IMR-90 (cell line): ENCODE results near the gene CCR5. TPM values are rescaled to one million over a fixed set of nuclear protein-coding genes. Genes with fewer than 3 reads are reported as not detected.

ENCODE experiments used
- ATAC-seq: fragments of 200-7000 bp; cut with Tn5 transposase; 2 replicates; pipeline ENCODE4 v1.9.1; 2020; ENCODE audit warnings: low read depth, mild to moderate bottlenecking, moderate library complexity
- BruUV-seq: library from RNA; stranded (reverse); fragments of 400-500 nt; replicated peaks from 2 replicates; lab custom pipeline; 2021; lab: Mats Ljungman, UMichigan
- CTCF ChIA-PET: fragments of 300-600 bp; formaldehyde crosslinking; extraction: SDS; loops from one replicate; lab custom pipeline; 2021; ENCODE audit warnings: antibody characterized with exemption; lab: Yijun Ruan, JAX
- POLR2A ChIA-PET: fragments of 300-600 bp; sonication (Branson Sonifier 250); formaldehyde crosslinking; loops from one replicate; lab custom pipeline; 2022; ENCODE audit warnings: antibody characterized with exemption; ENCODE audit not compliant: unreplicated experiment; lab: Charles Lee
- DNase-seq: peaks from one replicate; pipeline ENCODE4 v3.0.0; 2013
- H2AFZ ChIP-seq: replicated peaks from 2 replicates; pipeline ENCODE3; 2013; ENCODE audit warnings: low read length, mild to moderate bottlenecking; ENCODE audit not compliant: poor library complexity
- H2AK5ac ChIP-seq: 2 replicates; pipeline ENCODE4 v1.6.1; 2013; ENCODE audit warnings: low read depth, low read length, inconsistent platforms
- H2AK9ac ChIP-seq: replicated peaks from 2 replicates; pipeline ENCODE3; 2013; ENCODE audit warnings: mild to moderate bottlenecking, low read depth, low read length, moderate library complexity; ENCODE audit not compliant: poor library complexity
- H2BK120ac ChIP-seq: 2 replicates; pipeline ENCODE4 v1.6.1; 2013; ENCODE audit warnings: low read depth, low read length, inconsistent platforms
- H2BK15ac ChIP-seq: 3 replicates; pipeline ENCODE4 v1.6.1; 2013; ENCODE audit warnings: low read depth, low read length, inconsistent platforms
- H2BK20ac ChIP-seq: 2 replicates; pipeline ENCODE4 v1.6.1; 2013; ENCODE audit warnings: low read depth, mild to moderate bottlenecking, inconsistent platforms, low read length, moderate library complexity
- H2BK5ac ChIP-seq: 2 replicates; pipeline ENCODE4 v1.6.1; 2013; ENCODE audit warnings: mild to moderate bottlenecking, low read depth, low read length, inconsistent platforms; ENCODE audit not compliant: poor library complexity, severe bottlenecking
- H3K14ac ChIP-seq: replicated peaks from 2 replicates; pipeline ENCODE4 v1.6.1; 2013; ENCODE audit warnings: low read depth, low read length, inconsistent platforms
- H3K18ac ChIP-seq: 2 replicates; pipeline ENCODE4 v1.6.1; 2013; ENCODE audit warnings: low read depth, low read length, control low read depth
- H3K23ac ChIP-seq: 2 replicates; pipeline ENCODE4 v1.6.1; 2013; ENCODE audit warnings: low read depth, low read length, inconsistent platforms
- H3K27ac ChIP-seq: 2 replicates; pipeline ENCODE4 v1.5.1; 2013; ENCODE audit warnings: mild to moderate bottlenecking, control low read depth, low read length; ENCODE audit not compliant: insufficient read depth
- H3K27me3 ChIP-seq: 2 replicates; pipeline ENCODE4 v1.6.1; 2013; ENCODE audit warnings: low read length; ENCODE audit not compliant: control insufficient read depth, insufficient read depth
- H3K36me3 ChIP-seq: 2 replicates; pipeline ENCODE4 v1.6.1; 2013; ENCODE audit warnings: low read length, mixed read lengths; ENCODE audit not compliant: control insufficient read depth, insufficient read depth
- H3K4ac ChIP-seq: 2 replicates; pipeline ENCODE4 v1.6.1; 2013; ENCODE audit warnings: low read depth, low read length, inconsistent platforms
- H3K4me1 ChIP-seq: 2 replicates; pipeline ENCODE4 v1.6.1; 2013; ENCODE audit warnings: low read length, mixed read lengths; ENCODE audit not compliant: control insufficient read depth, insufficient read depth
- H3K4me2 ChIP-seq: 2 replicates; pipeline ENCODE4 v1.6.1; 2013; ENCODE audit warnings: low read depth, mild to moderate bottlenecking, control low read depth, low read length, moderate library complexity
- H3K4me3 ChIP-seq: 2 replicates; pipeline ENCODE4 v1.5.1; 2013; ENCODE audit warnings: low read depth, mild to moderate bottlenecking, control low read depth, low read length, moderate library complexity; ENCODE audit not compliant: insufficient read depth
- H3K56ac ChIP-seq: 2 replicates; pipeline ENCODE4 v1.6.1; 2013; ENCODE audit warnings: low read length, inconsistent platforms; ENCODE audit not compliant: insufficient read depth; ENCODE audit errors: extremely low read depth
- H3K79me1 ChIP-seq, 2 experiments: 2 replicates each; pipeline ENCODE4 v1.6.1; 2013; ENCODE audit warnings: low read length in 2 of 2, inconsistent platforms in 1 of 2, low read depth in 1 of 2
- H3K9ac ChIP-seq: 2 replicates; pipeline ENCODE4 v1.6.1; 2013; ENCODE audit warnings: low read depth, low read length, control low read depth
- H3K9me1 ChIP-seq: 2 replicates; pipeline ENCODE4 v1.6.1; 2013; ENCODE audit warnings: low read length, inconsistent platforms; ENCODE audit not compliant: insufficient read depth
- H3K9me3 ChIP-seq: 2 replicates; pipeline ENCODE4 v1.6.1; 2013; ENCODE audit warnings: low read length; ENCODE audit not compliant: control insufficient read depth, insufficient read depth
- H4K20me1 ChIP-seq: 2 replicates; pipeline ENCODE4 v1.6.1; 2013; ENCODE audit warnings: low read length, inconsistent platforms; ENCODE audit not compliant: insufficient read depth
- H4K5ac ChIP-seq: 2 replicates; pipeline ENCODE4 v1.6.1; 2013; ENCODE audit warnings: mild to moderate bottlenecking, low read depth, low read length, control low read depth
- H4K8ac ChIP-seq, 2 experiments: 2 replicates each; pipeline ENCODE4 v1.6.1; 2013; ENCODE audit warnings: low read depth in 2 of 2, low read length in 2 of 2, control low read depth in 1 of 2, inconsistent platforms in 1 of 2
- H4K91ac ChIP-seq: 2 replicates; pipeline ENCODE4 v1.6.1; 2013; ENCODE audit warnings: low read depth, low read length, inconsistent platforms; ENCODE audit not compliant: insufficient read depth
- BHLHE40 ChIP-seq: fragments of 150-350 bp; IDR thresholded peaks from 2 replicates; pipeline ENCODE4 v1.6.1; 2016; ENCODE audit warnings: mild to moderate bottlenecking, low read depth, low read length
- CEBPB ChIP-seq: IDR thresholded peaks from 2 replicates; pipeline ENCODE4 v1.6.1; 2012; ENCODE audit warnings: low read depth, low read length, improper control_type of control experiment
- CHD1 ChIP-seq: IDR thresholded peaks from 2 replicates; pipeline ENCODE4 v1.6.1; 2012; ENCODE audit warnings: low read depth, low read length, improper control_type of control experiment
- FOS ChIP-seq: fragments of 150-350 bp; IDR thresholded peaks from 2 replicates; pipeline ENCODE4 v1.6.1; 2016; ENCODE audit warnings: low read depth, low read length
- MAFK ChIP-seq: IDR thresholded peaks from 2 replicates; pipeline ENCODE4 v1.6.1; 2012; ENCODE audit warnings: low read depth, low read length, improper control_type of control experiment
- MAZ ChIP-seq: IDR thresholded peaks from 2 replicates; pipeline ENCODE4 v1.6.1; 2012; ENCODE audit warnings: low read depth, mild to moderate bottlenecking, low read length, improper control_type of control experiment, moderate library complexity, borderline replicate concordance
- MXI1 ChIP-seq: IDR thresholded peaks from 2 replicates; pipeline ENCODE4 v1.6.1; 2012; ENCODE audit warnings: low read depth, mild to moderate bottlenecking, low read length, moderate library complexity, borderline replicate concordance
- NFE2L2 ChIP-seq: fragments of 150-350 bp; IDR thresholded peaks from 2 replicates; pipeline ENCODE4 v1.6.1; 2016; ENCODE audit warnings: low read depth, mild to moderate bottlenecking, low read length
- POLR2A ChIP-seq: IDR thresholded peaks from 2 replicates; pipeline ENCODE4 v1.6.1; 2012; ENCODE audit warnings: mild to moderate bottlenecking, low read depth, low read length
- RAD21 ChIP-seq: IDR thresholded peaks from 2 replicates; pipeline ENCODE4 v1.6.1; 2012; ENCODE audit warnings: low read length, improper control_type of control experiment
- RCOR1 ChIP-seq: IDR thresholded peaks from 2 replicates; pipeline ENCODE4 v1.6.1; 2012; ENCODE audit warnings: mild to moderate bottlenecking, low read length, improper control_type of control experiment; ENCODE audit not compliant: insufficient replicate concordance
- SMC3 ChIP-seq: fragments of 150-350 bp; IDR thresholded peaks from 2 replicates; pipeline ENCODE4 v1.6.1; 2016; ENCODE audit warnings: low read depth, mild to moderate bottlenecking, antibody characterized with exemption, low read length, moderate library complexity
- WGBS, 2 experiments: methylation state at CpG; one replicate each; pipeline versions ENCODE4 v1.1.5 to v1.1.7; 2013; ENCODE audit warnings: missing lambda C conversion rate in 2 of 2; ENCODE audit not compliant: insufficient read length in 1 of 2; ENCODE audit errors: extremely low coverage in 2 of 2; 5-methylcytosine and 5-hydroxymethylcytosine counted together
- dilution Hi-C: fragments of 300-500 bp; cut with HindIII; formaldehyde crosslinking; loops from one replicate; pipeline ENCODE4 v1.14.3; 2018; ENCODE audit warnings: low sequenced_read_pairs; ENCODE audit not compliant: unreplicated experiment
- in situ Hi-C: fragments of 300-500 bp; cut with MboI; formaldehyde crosslinking; loops from 3 replicates; pipeline ENCODE4 v1.14.3; 2019; ENCODE audit warnings: low sequenced_read_pairs, inconsistent platforms, mixed read lengths
- intact Hi-C: fragments of 100-400 bp; cut with micrococcal nuclease; formaldehyde crosslinking; loops from 2 replicates; pipeline ENCODE4 v1.10.0; 2022
- polyA plus RNA-seq, 3 experiments: library from polyadenylated mRNA; depleted of rRNA; stranded (reverse); fragments of >200 nt; gene quantifications; 2 replicates each; pipeline ENCODE4 v1.2.3, GENCODE V29; 2012; ENCODE audit warnings: low replicate concordance in 1 of 3
- total RNA-seq: library from RNA; depleted of rRNA; stranded (reverse); fragments of >200 nt; gene quantifications from 2 replicates; pipeline ENCODE4 v1.2.3, GENCODE V29; 2012
- TF ChIP-seq, protein P1 (sequence below): conservative IDR thresholded peaks from 2 replicates; pipeline ENCODE4 v1.5.1; 2012; ENCODE audit warnings: mild to moderate bottlenecking, low read depth, low read length, improper control_type of control experiment
- TF ChIP-seq, protein P2 (sequence below): fragments of 150-350 bp; IDR thresholded peaks from 2 replicates; pipeline ENCODE4 v1.6.1; 2016; ENCODE audit warnings: low read depth, mild to moderate bottlenecking, low read length, moderate library complexity, borderline replicate concordance

The CCR5 gene
- total and polyA plus RNA-seq, 2 of the 4 experiments (the other 2 are of a cell fraction) = not detected

DNA sequence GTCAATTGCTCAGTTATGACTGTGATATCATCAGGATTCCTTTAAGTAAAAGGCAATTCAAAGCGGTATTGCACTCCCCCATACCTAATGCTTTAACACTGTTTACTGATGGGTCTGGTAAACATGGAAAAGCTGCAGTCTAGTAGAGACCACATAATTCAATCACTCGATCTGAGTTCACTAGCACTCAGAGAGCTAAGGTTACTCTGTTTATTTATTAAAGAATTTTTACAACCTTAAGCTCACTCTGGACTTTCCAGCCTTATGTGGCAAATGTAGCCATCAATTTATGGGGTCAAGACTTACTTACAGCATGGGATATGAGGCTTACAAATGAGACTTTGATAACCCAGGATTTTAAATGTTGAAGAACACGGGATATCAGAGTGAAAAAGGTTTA is 35.2 kb upstream of the CCR5 start:
- Histone ChIP-seq H2BK15ac (no peak overlapping the region), H3K14ac (no peak overlapping the region), H2AK9ac (no peak overlapping the region), H2BK20ac (no peak overlapping the region), H2AK5ac (no peak overlapping the region), H3K23ac (no peak overlapping the region), H3K27ac (no peak overlapping the region), H3K4me3 (no peak overlapping the region), H3K4ac (no peak overlapping the region), H4K8ac (no peak overlapping the region), H3K4me1 (no peaks in the 10 kb centered on the region), H3K4me2 (no peak overlapping the region), H2AFZ (no peak overlapping the region), H3K9me3 (peaks cover 4% of the 10 kb centered on the region; the same call in 1 of the 2 replicates), H4K5ac (no peak overlapping the region), H3K9ac (no peak overlapping the region), H3K9me1 (no peaks in the 10 kb centered on the region), H3K56ac (no peak overlapping the region), H3K79me1 (no peaks in the 10 kb centered on the region), H2BK5ac (no peak overlapping the region), H3K27me3 (peaks cover 9% of the 10 kb centered on the region), H4K91ac (no peak overlapping the region), H3K36me3 (no peaks in the 10 kb centered on the region), H2BK120ac (no peak overlapping the region), H3K18ac (no peak overlapping the region), H4K20me1 (no peaks in the 10 kb centered on the region)
- ChIA-PET POLR2A (no interaction called here), CTCF (interaction anchor here (0.9 kb wide), 1 partner anchor 11 kb away, joined by 3 read pairs; no protein-coding TSS in a partner anchor)
- BruUV-seq = no TSS peak
- ATAC-seq (no peak), DNase-seq (no peak)
- no CpG with 5 or more reads among the region's 3 CpGs for WGBS, 2 experiments
- dilution Hi-C loops = no loop called here
- in situ Hi-C loops = no loop called here
- intact Hi-C loops = no loop called here
- TF ChIP-seq, protein P1, sequence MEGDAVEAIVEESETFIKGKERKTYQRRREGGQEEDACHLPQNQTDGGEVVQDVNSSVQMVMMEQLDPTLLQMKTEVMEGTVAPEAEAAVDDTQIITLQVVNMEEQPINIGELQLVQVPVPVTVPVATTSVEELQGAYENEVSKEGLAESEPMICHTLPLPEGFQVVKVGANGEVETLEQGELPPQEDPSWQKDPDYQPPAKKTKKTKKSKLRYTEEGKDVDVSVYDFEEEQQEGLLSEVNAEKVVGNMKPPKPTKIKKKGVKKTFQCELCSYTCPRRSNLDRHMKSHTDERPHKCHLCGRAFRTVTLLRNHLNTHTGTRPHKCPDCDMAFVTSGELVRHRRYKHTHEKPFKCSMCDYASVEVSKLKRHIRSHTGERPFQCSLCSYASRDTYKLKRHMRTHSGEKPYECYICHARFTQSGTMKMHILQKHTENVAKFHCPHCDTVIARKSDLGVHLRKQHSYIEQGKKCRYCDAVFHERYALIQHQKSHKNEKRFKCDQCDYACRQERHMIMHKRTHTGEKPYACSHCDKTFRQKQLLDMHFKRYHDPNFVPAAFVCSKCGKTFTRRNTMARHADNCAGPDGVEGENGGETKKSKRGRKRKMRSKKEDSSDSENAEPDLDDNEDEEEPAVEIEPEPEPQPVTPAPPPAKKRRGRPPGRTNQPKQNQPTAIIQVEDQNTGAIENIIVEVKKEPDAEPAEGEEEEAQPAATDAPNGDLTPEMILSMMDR = no peak
- TF ChIP-seq POLR2A = no peak
- TF ChIP-seq CHD1 = no peak
- TF ChIP-seq RCOR1 = no peak
- TF ChIP-seq RAD21 = no peak
- no peak for TF ChIP-seq MAZ
- no peak for TF ChIP-seq BHLHE40
- TF ChIP-seq, protein P2, sequence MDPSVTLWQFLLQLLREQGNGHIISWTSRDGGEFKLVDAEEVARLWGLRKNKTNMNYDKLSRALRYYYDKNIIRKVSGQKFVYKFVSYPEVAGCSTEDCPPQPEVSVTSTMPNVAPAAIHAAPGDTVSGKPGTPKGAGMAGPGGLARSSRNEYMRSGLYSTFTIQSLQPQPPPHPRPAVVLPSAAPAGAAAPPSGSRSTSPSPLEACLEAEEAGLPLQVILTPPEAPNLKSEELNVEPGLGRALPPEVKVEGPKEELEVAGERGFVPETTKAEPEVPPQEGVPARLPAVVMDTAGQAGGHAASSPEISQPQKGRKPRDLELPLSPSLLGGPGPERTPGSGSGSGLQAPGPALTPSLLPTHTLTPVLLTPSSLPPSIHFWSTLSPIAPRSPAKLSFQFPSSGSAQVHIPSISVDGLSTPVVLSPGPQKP = no peak
- TF ChIP-seq SMC3 = no peak
- no peak for TF ChIP-seq FOS
- TF ChIP-seq MAFK = no peak
- no peak for TF ChIP-seq MXI1
- no peak for TF ChIP-seq CEBPB
- no peak for TF ChIP-seq NFE2L2
